Psoas muscle (tissue), 8 donors: Measurements from ENCODE around the gene C1orf94. TPM values are rescaled to one million over a fixed set of nuclear protein-coding genes. Genes with fewer than 3 reads are reported as not detected.

ENCODE experiments used
- ATAC-seq, 4 donors: fragments of 200-7000 bp; cut with Tn5 transposase; one replicate each; pipeline ENCODE4 v1.9.1; 2020; ENCODE audit warnings: moderate library complexity in 3 of 4, mild to moderate bottlenecking in 2 of 4
- DNase-seq, 2 donors: peaks; one replicate each; pipeline ENCODE4 v3.0.0-alpha.2; 2020
- H3K27ac ChIP-seq: fragments of 200-600 bp; one replicate; pipeline ENCODE4 v1.8.0; 2022
- H3K27me3 ChIP-seq, 3 donors: fragments of 200-600 bp in 1 of 3; one replicate each; pipeline versions ENCODE4 v1.6.1 to v1.8.0; 2013 to 2022; ENCODE audit warnings: low read length in 2 of 3, mild to moderate bottlenecking in 2 of 3, moderate library complexity in 1 of 3; ENCODE audit not compliant: insufficient read depth in 3 of 3
- H3K36me3 ChIP-seq, 2 donors: fragments of 200-600 bp in 1 of 2; one replicate each; pipeline versions ENCODE4 v1.6.1 to v1.8.0; 2013 to 2022; ENCODE audit warnings: low read depth in 1 of 2, mild to moderate bottlenecking in 1 of 2, moderate library complexity in 1 of 2; ENCODE audit not compliant: insufficient read depth in 1 of 2
- H3K4me1 ChIP-seq: fragments of 200-600 bp; one replicate; pipeline ENCODE4 v1.8.0; 2022
- H3K4me3 ChIP-seq: fragments of 200-600 bp; one replicate; pipeline ENCODE4 v1.8.0; 2022; ENCODE audit warnings: mild to moderate bottlenecking
- H3K9me3 ChIP-seq: fragments of 200-600 bp; one replicate; pipeline ENCODE4 v1.8.0; 2022
- CTCF ChIP-seq: fragments of 200-600 bp; IDR thresholded peaks from one replicate; pipeline ENCODE4 v1.8.0; 2022; ENCODE audit warnings: antibody characterized with exemption
- WGBS, 3 donors: extraction: QIAGEN DNeasy Blood & Tissue Kit; methylation state at CpG; one replicate each; pipeline versions ENCODE4 v1.1.6 to v1.1.7; 2013; 5-methylcytosine and 5-hydroxymethylcytosine counted together
- intact Hi-C, 2 donors: fragments of 100-400 bp; cut with DNase I; formaldehyde crosslinking; loops; one replicate each; pipeline versions ENCODE4 v1.11.0 to v1.14.2; 2022
- polyA plus RNA-seq, 3 donors: library from polyadenylated mRNA; stranded (reverse); fragments of 200-250 nt; gene quantifications; one replicate each; pipeline ENCODE4 v1.2.3, GENCODE V29; 2013
- total RNA-seq, 4 donors: library from RNA; stranded (reverse); fragmentation: NEBNext Ultra II Directional in 2 of 4; extraction: Animal tissue kit (Norgen Biotek cat#: 25700) in 2 of 4; gene quantifications; one replicate each; pipeline versions ENCODE4 v1.2.1 to v1.2.4, GENCODE V29; 2021 to 2023
- donor health status: healthy with polysubstance abuse.
- donor health status: DM: no; HTN: no; CAD: no; lungs with moderate emphysema.
- donor health status: Bipolar disorder and iron deficiency.
- donor health status: healthy.
- donor health status: DM: yes; HTN: yes; CAD: no.
- donor health status: DM: no; HTN: no; CAD: no.
- donor health status: DM: no; HTN: no; CAD: no.
- donor health status: DM: yes; HTN: yes; CAD: no.

The C1orf94 gene
- total and polyA plus RNA-seq, 7 donors = 0.01 TPM; not detected in 6

- TF ChIP-seq CTCF = no peak
- H3K27me3 ChIP-seq = peaks cover 0 to 17% (median 0%) of the 10 kb centered on the region in 3 donors
- no peak for DNase-seq
- no peaks in the 10 kb centered on the region for H3K9me3 ChIP-seq
- no peak overlapping the region for H3K27ac ChIP-seq
- H3K4me3 ChIP-seq = no peak overlapping the region
- H3K4me1 ChIP-seq = no peaks in the 10 kb centered on the region
- ATAC-seq = no peak
- WGBS, 3 donors = 61 to 66% (median 62%) methylated on average over 12 of the region's 12 CpGs
- no peaks in the 10 kb centered on the region for H3K36me3 ChIP-seq
- intact Hi-C loops = no loop called here
These were observed 10.2 kb downstream of the C1orf94 start for GRCh38 chr1:34186741-34187494.

- H3K36me3 ChIP-seq = no peaks in the 10 kb centered on the region
- H3K27me3 ChIP-seq = peaks cover 0 to 11% (median 0%) of the 10 kb centered on the region in 3 donors
- H3K9me3 ChIP-seq = no peaks in the 10 kb centered on the region
- TF ChIP-seq CTCF = no peak
- intact Hi-C loops = no loop called here
- DNase-seq = no peak
- H3K4me1 ChIP-seq = no peaks in the 10 kb centered on the region
- ATAC-seq = no peak
- H3K4me3 ChIP-seq = no peak overlapping the region
- WGBS, 3 donors = 15 to 21% (median 16%) methylated on average over 8 of the region's 8 CpGs
- no peak overlapping the region for H3K27ac ChIP-seq
These were observed 11.7 kb downstream of the C1orf94 start for GRCh38 chr1:34188418-34188817.

GRCh38 chr1:34188985-34189384 lies 12.3 kb downstream of the C1orf94 start:
- 45 to 85% (median 83%) methylated on average over 4 of the region's 4 CpGs for WGBS, 3 donors
- no peak overlapping the region for H3K27ac ChIP-seq
- H3K4me1 ChIP-seq = no peaks in the 10 kb centered on the region
- intact Hi-C loops = no loop called here
- no peak for TF ChIP-seq CTCF
- no peaks in the 10 kb centered on the region for H3K36me3 ChIP-seq
- H3K27me3 ChIP-seq = peaks cover 0 to 11% (median 0%) of the 10 kb centered on the region in 3 donors
- DNase-seq = no peak
- ATAC-seq = no peak
- H3K4me3 ChIP-seq = no peak overlapping the region
- no peaks in the 10 kb centered on the region for H3K9me3 ChIP-seq

GRCh38 chr1:34190692-34191091 lies 14.0 kb downstream of the C1orf94 start:
- Histone ChIP-seq H3K27ac (no peak overlapping the region), H3K4me3 (no peak overlapping the region), H3K36me3 (no peaks in the 10 kb centered on the region), H3K4me1 (no peaks in the 10 kb centered on the region), H3K27me3 (peaks cover 0 to 11% (median 0%) of the 10 kb centered on the region in 3 donors), H3K9me3 (no peaks in the 10 kb centered on the region)
- ATAC-seq = no peak
- intact Hi-C loops = no loop called here
- TF ChIP-seq CTCF = no peak
- no peak for DNase-seq
- WGBS, 3 donors = 60 to 70% (median 70%) methylated on average over 2 of the region's 2 CpGs

- 46 to 56% (median 51%) methylated on average over 3 of the region's 3 CpGs for WGBS, 3 donors
- Histone ChIP-seq H3K27ac (no peak overlapping the region), H3K27me3 (peaks cover 0 to 2% (median 0%) of the 10 kb centered on the region in 3 donors), H3K4me1 (no peaks in the 10 kb centered on the region), H3K9me3 (no peaks in the 10 kb centered on the region), H3K36me3 (no peaks in the 10 kb centered on the region), H3K4me3 (no peak overlapping the region)
- DNase-seq (no peak), ATAC-seq (no peak)
- TF ChIP-seq CTCF = no peak
- intact Hi-C loops = no loop called here
These were observed 15.9 kb downstream of the C1orf94 start for GRCh38 chr1:34192621-34193020.
